Measurements from ENCODE around the gene KRTAP5-2.

GRCh38 chr11:1629326-1630185, 31.5 kb upstream of the KRTAP5-2 start, which contains the start of gene KRTAP5-5:
- TF ChIP-seq POLR2AphosphoS5 (IDR thresholded peaks at IDR 0.05; ENCODE audit: low read depth, low read length) (no peak), TAF1 (IDR thresholded peaks at IDR 0.05; ENCODE audit: borderline replicate concordance, insufficient read depth, low read length) (no peak), REST (IDR thresholded peaks at IDR 0.05; ENCODE audit: insufficient read depth in 1 of 2, low read depth in 2 of 2, low read length in 2 of 2) (no peak)
